Measurements from ENCODE around the gene NRGN. TPM values are rescaled to one million over a fixed set of nuclear protein-coding genes. Genes with fewer than 3 reads are reported as not detected.

NRGN gene
- total RNA-seq, 1 experiment from 2014 or later, result 5.8 TPM

GRCh38 chr11:124717786-124718651, 21.7 kb upstream of the NRGN start:
- H3K4me1 Mint-ChIP-seq (ENCODE audit: low read depth, unreplicated experiment), result peaks cover 8% of the 10 kb centered on the region

DNA sequence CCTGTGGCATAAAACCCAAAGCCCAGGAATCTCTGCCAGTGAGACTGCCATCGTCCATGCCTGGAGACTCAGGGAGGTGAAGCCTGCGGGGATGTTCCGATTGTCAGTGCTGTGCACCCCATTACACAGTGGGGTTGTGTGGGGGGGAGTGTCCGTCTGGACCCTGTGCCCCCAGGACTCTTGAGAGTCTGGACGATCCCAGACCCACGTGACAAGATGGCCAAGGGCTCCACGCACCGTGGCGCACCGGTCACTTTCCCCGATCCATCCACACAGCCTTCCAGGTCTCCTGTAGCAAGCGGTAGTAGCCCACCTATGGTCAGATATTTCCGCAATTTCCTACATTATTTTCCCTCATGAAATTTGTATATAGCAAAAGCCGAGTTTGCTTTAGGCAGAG, 20.9 kb upstream of the NRGN start:
- Mint-ChIP-seq H3K9me3 (ENCODE audit: low read depth, unreplicated experiment) (no peaks in the 10 kb centered on the region), H3K4me3 (ENCODE audit: low read depth, unreplicated experiment) (peak overlapping the region; percentile 71), H3K27ac (ENCODE audit: unreplicated experiment) (no peak overlapping the region), H3K36me3 (ENCODE audit: insufficient read depth, unreplicated experiment) (no peaks in the 10 kb centered on the region), H3K27me3 (ENCODE audit: unreplicated experiment) (peaks cover 92% of the 10 kb centered on the region), H3K4me1 (ENCODE audit: low read depth, unreplicated experiment) (peaks cover 8% of the 10 kb centered on the region)
- intact Hi-C loops (cut with micrococcal nuclease; ENCODE audit: unreplicated experiment), result no loop called here
- TF ChIP-seq, protein P1, sequence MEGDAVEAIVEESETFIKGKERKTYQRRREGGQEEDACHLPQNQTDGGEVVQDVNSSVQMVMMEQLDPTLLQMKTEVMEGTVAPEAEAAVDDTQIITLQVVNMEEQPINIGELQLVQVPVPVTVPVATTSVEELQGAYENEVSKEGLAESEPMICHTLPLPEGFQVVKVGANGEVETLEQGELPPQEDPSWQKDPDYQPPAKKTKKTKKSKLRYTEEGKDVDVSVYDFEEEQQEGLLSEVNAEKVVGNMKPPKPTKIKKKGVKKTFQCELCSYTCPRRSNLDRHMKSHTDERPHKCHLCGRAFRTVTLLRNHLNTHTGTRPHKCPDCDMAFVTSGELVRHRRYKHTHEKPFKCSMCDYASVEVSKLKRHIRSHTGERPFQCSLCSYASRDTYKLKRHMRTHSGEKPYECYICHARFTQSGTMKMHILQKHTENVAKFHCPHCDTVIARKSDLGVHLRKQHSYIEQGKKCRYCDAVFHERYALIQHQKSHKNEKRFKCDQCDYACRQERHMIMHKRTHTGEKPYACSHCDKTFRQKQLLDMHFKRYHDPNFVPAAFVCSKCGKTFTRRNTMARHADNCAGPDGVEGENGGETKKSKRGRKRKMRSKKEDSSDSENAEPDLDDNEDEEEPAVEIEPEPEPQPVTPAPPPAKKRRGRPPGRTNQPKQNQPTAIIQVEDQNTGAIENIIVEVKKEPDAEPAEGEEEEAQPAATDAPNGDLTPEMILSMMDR (IDR thresholded peaks at IDR 0.05; ENCODE audit: unreplicated experiment), result no peak
- no TSS peak for BruUV-seq (replicated peaks)
- no peak for DNase-seq
- CTCF ChIA-PET, result no interaction called here

More at GRCh38 chr11:124717786-124718651, 21.7 kb upstream of the NRGN start:
- peak overlapping the region; percentile 71 for H3K4me3 Mint-ChIP-seq (ENCODE audit: low read depth, unreplicated experiment)
- H3K27ac Mint-ChIP-seq (ENCODE audit: unreplicated experiment), result no peak overlapping the region
- no peaks in the 10 kb centered on the region for H3K36me3 Mint-ChIP-seq (ENCODE audit: insufficient read depth, unreplicated experiment)
- no peaks in the 10 kb centered on the region for H3K9me3 Mint-ChIP-seq (ENCODE audit: low read depth, unreplicated experiment)
- no TSS peak for BruUV-seq (replicated peaks)
- peaks cover 89% of the 10 kb centered on the region for H3K27me3 Mint-ChIP-seq (ENCODE audit: unreplicated experiment)
- intact Hi-C loops (cut with micrococcal nuclease; ENCODE audit: unreplicated experiment), result no loop called here
- DNase-seq, result no peak
- CTCF ChIA-PET, result no interaction called here
- TF ChIP-seq, protein P1 (IDR thresholded peaks at IDR 0.05; ENCODE audit: unreplicated experiment), result no peak

DNA sequence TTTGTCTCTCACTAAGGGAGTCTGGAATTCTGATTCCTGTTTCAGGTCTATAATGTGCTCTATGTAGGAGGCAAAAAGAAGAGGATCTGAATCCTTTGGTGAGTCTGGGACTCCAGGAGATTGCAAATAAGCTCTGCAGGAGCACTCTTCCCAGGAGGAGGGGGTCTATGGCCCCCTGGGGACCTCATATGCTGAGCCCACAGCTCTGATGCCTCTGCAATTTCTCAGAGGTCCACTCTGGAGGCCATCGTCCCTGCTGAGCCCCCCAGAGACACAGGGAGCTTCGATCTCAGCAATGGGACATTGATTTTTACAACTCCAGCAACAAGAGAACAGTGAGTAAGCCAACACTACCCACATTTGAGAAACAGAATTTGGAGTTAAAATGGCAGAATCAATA, 20.2 kb upstream of the NRGN start:
- DNase-seq, result no peak
- no peaks in the 10 kb centered on the region for H3K9me3 Mint-ChIP-seq (ENCODE audit: low read depth, unreplicated experiment)
- peaks cover 92% of the 10 kb centered on the region for H3K27me3 Mint-ChIP-seq (ENCODE audit: unreplicated experiment)
- BruUV-seq (replicated peaks), result no TSS peak
- no peak overlapping the region for H3K4me3 Mint-ChIP-seq (ENCODE audit: low read depth, unreplicated experiment)
- H3K36me3 Mint-ChIP-seq (ENCODE audit: insufficient read depth, unreplicated experiment), result no peaks in the 10 kb centered on the region
- peaks cover 9% of the 10 kb centered on the region for H3K4me1 Mint-ChIP-seq (ENCODE audit: low read depth, unreplicated experiment)
- CTCF ChIA-PET, result no interaction called here
- intact Hi-C loops (cut with micrococcal nuclease; ENCODE audit: unreplicated experiment), result no loop called here
- no peak overlapping the region for H3K27ac Mint-ChIP-seq (ENCODE audit: unreplicated experiment)
- TF ChIP-seq, protein P1 (IDR thresholded peaks at IDR 0.05; ENCODE audit: unreplicated experiment), result no peak

DNA sequence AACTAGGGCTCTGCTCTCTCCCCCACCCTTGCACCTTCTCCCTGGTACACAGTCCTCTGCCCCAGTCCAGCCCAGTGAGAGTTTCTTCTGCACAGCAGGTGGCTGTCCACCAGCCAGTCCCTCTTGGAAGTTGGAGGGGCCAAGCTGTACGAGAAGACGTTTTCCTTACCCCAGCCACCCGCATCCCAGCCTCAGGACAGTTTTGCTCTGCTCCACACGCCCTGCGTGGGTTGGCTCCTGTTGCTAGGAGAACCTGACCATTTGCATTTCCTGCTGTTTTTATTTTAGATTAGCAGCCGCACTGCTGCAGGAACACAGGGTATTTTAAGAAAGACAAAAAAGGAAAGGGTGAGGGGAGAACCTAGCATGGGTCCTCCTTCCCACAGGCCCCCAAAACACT, 17.6 kb upstream of the NRGN start:
- TF ChIP-seq, protein P1 (IDR thresholded peaks at IDR 0.05; ENCODE audit: unreplicated experiment), result no peak
- intact Hi-C loops (cut with micrococcal nuclease; ENCODE audit: unreplicated experiment), result no loop called here
- Mint-ChIP-seq H3K4me1 (ENCODE audit: low read depth, unreplicated experiment) (peaks cover 27% of the 10 kb centered on the region), H3K27me3 (ENCODE audit: unreplicated experiment) (peaks cover 84% of the 10 kb centered on the region), H3K36me3 (ENCODE audit: insufficient read depth, unreplicated experiment) (no peaks in the 10 kb centered on the region), H3K27ac (ENCODE audit: unreplicated experiment) (no peak overlapping the region), H3K9me3 (ENCODE audit: low read depth, unreplicated experiment) (no peaks in the 10 kb centered on the region), H3K4me3 (ENCODE audit: low read depth, unreplicated experiment) (no peak overlapping the region)
- no TSS peak for BruUV-seq (replicated peaks)
- DNase-seq, result no peak
- CTCF ChIA-PET, result no interaction called here

Data from Calu3 (cell line).